Spleen (tissue), 11 donors: ENCODE measurements around the gene VPS35L. TPM values are rescaled to one million over a fixed set of nuclear protein-coding genes. Genes with fewer than 3 reads are reported as not detected.
A peak's percentile ranks its signal among the peaks of the same experiment; 100 is the strongest.

Experiments used
- DNase-seq: peaks from one replicate; pipeline ENCODE4 v3.0.0-alpha.2; 2020
- H3K27ac ChIP-seq, 8 donors: fragments of 200-600 bp; sonication (generic) in 7 of 8; 1 replicate in 4 of 8; 2 replicates in 4 of 8; pipeline versions ENCODE4 v1.5.0 to v1.8.0; 2016 to 2021; ENCODE audit warnings: inconsistent platforms in 4 of 8, mild to moderate bottlenecking in 4 of 8, moderate library complexity in 1 of 8
- H3K27me3 ChIP-seq, 7 donors: fragments of 200-600 bp; sonication (generic) in 6 of 7; replicated peaks in 1 of 7; 1 replicate in 4 of 7; 2 replicates in 3 of 7; pipeline versions ENCODE4 v1.5.0 to v1.8.0; 2016 to 2021; ENCODE audit warnings: inconsistent platforms in 3 of 7, mild to moderate bottlenecking in 1 of 7
- H3K36me3 ChIP-seq, 6 donors: fragments of 200-600 bp; sonication (generic) in 5 of 6; 1 replicate in 4 of 6; 2 replicates in 2 of 6; pipeline versions ENCODE4 v1.5.0 to v1.8.0; 2016 to 2021; ENCODE audit warnings: inconsistent platforms in 2 of 6
- H3K4me1 ChIP-seq, 6 donors: fragments of 200-600 bp; sonication (generic) in 5 of 6; 1 replicate in 3 of 6; 2 replicates in 3 of 6; pipeline versions ENCODE4 v1.5.0 to v1.8.0; 2016 to 2021; ENCODE audit warnings: inconsistent platforms in 3 of 6
- H3K4me3 ChIP-seq, 8 donors: fragments of 200-600 bp; sonication (generic) in 7 of 8; 1 replicate in 4 of 8; 2 replicates in 4 of 8; pipeline versions ENCODE4 v1.5.0 to v1.8.0; 2016 to 2021; ENCODE audit warnings: inconsistent platforms in 4 of 8, mild to moderate bottlenecking in 4 of 8, moderate library complexity in 2 of 8
- H3K9me3 ChIP-seq, 8 donors: fragments of 200-600 bp; sonication (generic) in 7 of 8; 1 replicate in 4 of 8; 2 replicates in 4 of 8; pipeline versions ENCODE4 v1.5.0 to v1.8.0; 2016 to 2021; ENCODE audit warnings: inconsistent platforms in 4 of 8
- CTCF ChIP-seq, 11 experiments: fragments of 200-600 bp in 7 of 11; fragments of 450-650 bp in 4 of 11; sonication (generic) in 4 of 11; IDR thresholded peaks in 8 of 11; conservative IDR thresholded peaks in 3 of 11; 1 replicate in 7 of 11; 2 replicates in 4 of 11; pipeline versions ENCODE4 v1.4.0 to v1.8.0; 2016 to 2021; ENCODE audit warnings: antibody characterized with exemption in 11 of 11, inconsistent platforms in 4 of 11, mild to moderate bottlenecking in 1 of 11
- POLR2A ChIP-seq, 3 donors: fragments of 450-650 bp; IDR thresholded peaks; one replicate each; pipeline ENCODE4 v1.5.1; 2017; ENCODE audit warnings: antibody characterized with exemption in 3 of 3, mild to moderate bottlenecking in 1 of 3
- POLR2AphosphoS5 ChIP-seq, 3 donors: sonication (generic); formaldehyde crosslinking; IDR thresholded peaks; one replicate each; pipeline ENCODE4 v1.5.1; 2017; ENCODE audit warnings: antibody characterized with exemption in 3 of 3
- WGBS, 5 donors: extraction: QIAGEN DNeasy Blood & Tissue Kit in 3 of 5; methylation state at CpG; one replicate each; pipeline versions ENCODE4 v1.1.5 to v1.1.7; 2013 to 2018; 5-methylcytosine and 5-hydroxymethylcytosine counted together
- intact Hi-C: fragments of 100-400 bp; cut with DNase I; formaldehyde crosslinking; loops from one replicate; pipeline ENCODE4 v1.15.0; 2023; ENCODE audit warnings: low total_unique reads
- polyA plus RNA-seq, 3 donors: library from polyadenylated mRNA; stranded (reverse); fragments of 200-250 nt; gene quantifications; one replicate each; pipeline ENCODE4 v1.2.1, GENCODE V29; 2013
- total RNA-seq, 7 donors: library from RNA; depleted of rRNA in 3 of 7; stranded (reverse); fragments of >200 nt in 3 of 7; fragmentation: NEBNext Ultra II Directional in 4 of 7; extraction: Animal tissue kit (Norgen Biotek cat#: 25700) in 4 of 7; gene quantifications; one replicate each; pipeline versions ENCODE4 v1.1.0 to v1.2.1, GENCODE V29; 2016 to 2021
- donor health status: healthy with polysubstance abuse.
- donor health status: DM: no; HTN: no; CAD: no; lungs with moderate emphysema.
- donor health status: DM: no; HTN: no; CAD: no.
- donor health status: Bipolar disorder and iron deficiency.
- donor health status: healthy.
- donor health status: DM: no; HTN: no; CAD: no.
- donor health status: DM: yes; HTN: yes; CAD: no.

VPS35L gene
- total and polyA plus RNA-seq, 10 donors, result 22.9 to 76.1 (median 58.0) TPM

- WGBS, 5 donors, result 73 to 84% (median 80%) methylated on average over 6 of the region's 6 CpGs
- Histone ChIP-seq H3K4me3 (no peak overlapping the region), H3K4me1 (peaks cover 0 to 8% (median under 1%) of the 10 kb centered on the region in 6 donors), H3K36me3 (peaks cover 0 to 97% (median 67%) of the 10 kb centered on the region in 6 donors), H3K27ac (peak overlapping the region in 4 of 8 donors; percentile 24 to 71 (median 48)), H3K27me3 (no peaks in the 10 kb centered on the region), H3K9me3 (no peaks in the 10 kb centered on the region)
- DNase-seq, result no peak
- intact Hi-C loops, result no loop called here
- TF ChIP-seq POLR2A (IDR thresholded peaks at IDR 0.05) (no peak), POLR2AphosphoS5 (IDR thresholded peaks at IDR 0.05) (no peak), CTCF (IDR thresholded peaks at IDR 0.05 in 8 of 11, conservative IDR thresholded peaks at IDR 0.05 in 3 of 11) (no peak)
These were observed 147.8 kb downstream of the VPS35L start for GRCh38 chr16:19703172-19703889.

- no peak overlapping the region for H3K4me3 ChIP-seq
- peak; percentile 9 for DNase-seq
- peak in 1 of 3 donors; percentile 48 for TF ChIP-seq POLR2AphosphoS5 (IDR thresholded peaks at IDR 0.05)
- TF ChIP-seq POLR2A (IDR thresholded peaks at IDR 0.05), result no peak
- H3K27me3 ChIP-seq, result no peaks in the 10 kb centered on the region
- no peaks in the 10 kb centered on the region for H3K4me1 ChIP-seq
- H3K27ac ChIP-seq, result peak overlapping the region in 7 of 8 donors; percentile 22 to 71 (median 41)
- 68 to 76% (median 73%) methylated on average over 16 to 18 of the region's 18 CpGs for WGBS, 5 donors
- H3K9me3 ChIP-seq, result no peaks in the 10 kb centered on the region
- H3K36me3 ChIP-seq, result peaks cover 0 to 97% (median 68%) of the 10 kb centered on the region in 6 donors
- intact Hi-C loops, result no loop called here
These were observed 149.0 kb downstream of the VPS35L start for GRCh38 chr16:19704321-19705145.

GRCh38 chr16:19705146-19705501, 149.6 kb downstream of the VPS35L start:
- intact Hi-C loops, result no loop called here
- Histone ChIP-seq H3K4me3 (no peak overlapping the region), H3K27me3 (no peaks in the 10 kb centered on the region), H3K9me3 (no peaks in the 10 kb centered on the region), H3K4me1 (no peaks in the 10 kb centered on the region), H3K27ac (peak overlapping the region in 7 of 8 donors; percentile 22 to 71 (median 41)), H3K36me3 (peaks cover 0 to 97% (median 66%) of the 10 kb centered on the region in 6 donors)
- DNase-seq, result peak; percentile 22
- 90 to 94% (median 94%) methylated on average over 8 of the region's 8 CpGs for WGBS, 5 donors
- TF ChIP-seq POLR2AphosphoS5 (IDR thresholded peaks at IDR 0.05) (no peak), CTCF (IDR thresholded peaks at IDR 0.05 in 8 of 11, conservative IDR thresholded peaks at IDR 0.05 in 3 of 11) (no peak), POLR2A (IDR thresholded peaks at IDR 0.05) (no peak)

GRCh38 chr16:19705843-19706242, 150.3 kb downstream of the VPS35L start:
- Histone ChIP-seq H3K4me1 (no peaks in the 10 kb centered on the region), H3K36me3 (peaks cover 0 to 97% (median 61%) of the 10 kb centered on the region in 6 donors), H3K27ac (peak overlapping the region in 3 of 8 donors; percentile 22 to 71 (median 64)), H3K4me3 (no peak overlapping the region), H3K27me3 (no peaks in the 10 kb centered on the region), H3K9me3 (no peaks in the 10 kb centered on the region)
- WGBS, 5 donors, result 73 to 90% (median 87%) methylated on average over 3 to 5 of the region's 5 CpGs
- TF ChIP-seq CTCF (IDR thresholded peaks at IDR 0.05 in 8 of 11, conservative IDR thresholded peaks at IDR 0.05 in 3 of 11) (no peak), POLR2A (IDR thresholded peaks at IDR 0.05) (no peak), POLR2AphosphoS5 (IDR thresholded peaks at IDR 0.05) (no peak)
- DNase-seq, result no peak
- intact Hi-C loops, result no loop called here
